ENCODE measurements around the gene SIRT6.
"Not testable (repeated sequence)": the region's sequence is repeated elsewhere in the genome, so short reads cannot be mapped to it uniquely, and the experiment has no call there.

Gene SIRT6

GRCh38 chr19:4135386-4135785 is 47.0 kb downstream of the SIRT6 start:
- DNase-seq (ENCODE audit: low read depth, low spot score), result not testable (repeated sequence)

GRCh38 chr19:4134351-4134750 is 48.0 kb downstream of the SIRT6 start:
- no peak for DNase-seq (ENCODE audit: low read depth, low spot score)

- DNase-seq (ENCODE audit: low read depth, low spot score), result no peak
Observed at GRCh38 chr19:4130744-4131438, 51.5 kb downstream of the SIRT6 start.

- not testable (repeated sequence) for DNase-seq (ENCODE audit: low read depth, low spot score)
Observed at GRCh38 chr19:4129050-4129449, 53.3 kb downstream of the SIRT6 start.

- DNase-seq (ENCODE audit: low read depth, low spot score), result not testable (repeated sequence)
Observed at GRCh38 chr19:4127322-4127721, 55.0 kb downstream of the SIRT6 start.

GRCh38 chr19:4124638-4125037 is 57.7 kb downstream of the SIRT6 start:
- DNase-seq (ENCODE audit: low read depth, low spot score), result no peak
